Erythroblast (primary cell): Measurements from ENCODE around the gene ATXN2.

Experiments used
- GATA1 ChIP-seq: IDR thresholded peaks from 2 replicates; pipeline ENCODE4 v1.6.1; 2011; ENCODE audit warnings: low read depth, mild to moderate bottlenecking, control low read depth, low read length, moderate library complexity
- POLR2A ChIP-seq: IDR thresholded peaks from 2 replicates; pipeline ENCODE4 v1.6.1; 2011; ENCODE audit warnings: mild to moderate bottlenecking, low read length

GRCh38 chr12:111405859-111406473 lies 193.1 kb downstream of the ATXN2 start, which contains the start of gene SH2B3:
- TF ChIP-seq POLR2A (peak; percentile 62), GATA1 (no peak)
